Measurements from ENCODE around the gene OR11H1. TPM values are rescaled to one million over a fixed set of nuclear protein-coding genes. Genes with fewer than 3 reads are reported as not detected.
"Not testable (repeated sequence)": the region's sequence is repeated elsewhere in the genome, so short reads cannot be mapped to it uniquely, and the experiment has no call there.

Gene OR11H1
- total RNA-seq (not detected), polyA plus RNA-seq (not detected)
- long read RNA-seq, donor 1, result 0 reads
- long read RNA-seq, donor 2, result 0 reads
- long read RNA-seq, donor 3, result 0 reads

DNA sequence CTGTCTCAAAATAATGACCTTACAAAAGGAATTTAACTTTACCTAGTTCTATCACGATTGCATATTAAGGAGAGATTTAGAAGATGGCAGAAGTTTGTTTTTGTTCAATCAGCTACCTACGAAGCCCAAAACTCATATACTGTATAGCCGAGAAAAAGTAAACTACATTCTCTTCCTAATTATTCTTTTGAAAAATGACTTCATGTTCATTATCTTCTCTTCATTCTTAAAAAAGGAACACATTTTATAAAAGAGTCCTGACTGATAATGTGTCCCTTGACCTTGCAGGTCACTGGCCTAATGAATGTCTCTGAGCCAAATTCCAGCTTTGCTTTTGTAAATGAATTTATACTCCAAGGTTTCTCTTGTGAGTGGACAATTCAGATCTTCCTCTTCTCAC, at the start of gene OR11H1:
Gene OR11H1, plus strand, starts transcription at position 301 of the 400 bp plus-strand sequence. Its CDS starts 0 bp downstream, at position 301.
- H3K27me3 ChIP-seq; ATAC-seq; H3K36me3 ChIP-seq; intact Hi-C loops (cut with DNase I); DNase-seq; H3K4me1 ChIP-seq; H3K9me3 ChIP-seq; H3K27ac ChIP-seq; H3K4me3 ChIP-seq: not testable (repeated sequence)
- WGBS, 2 donors, result no CpG with 5 or more reads among the region's 3 CpGs

GRCh38 chr22:15509967-15510366, 18.0 kb upstream of the OR11H1 start:
- H3K9me3 ChIP-seq; ATAC-seq; intact Hi-C loops (cut with DNase I); H3K4me3 ChIP-seq; DNase-seq; H3K27me3 ChIP-seq; H3K36me3 ChIP-seq; H3K4me1 ChIP-seq; H3K27ac ChIP-seq: not testable (repeated sequence)
- 69% methylated on average over 10 to 18 of the region's 30 CpGs for WGBS, 2 donors

DNA sequence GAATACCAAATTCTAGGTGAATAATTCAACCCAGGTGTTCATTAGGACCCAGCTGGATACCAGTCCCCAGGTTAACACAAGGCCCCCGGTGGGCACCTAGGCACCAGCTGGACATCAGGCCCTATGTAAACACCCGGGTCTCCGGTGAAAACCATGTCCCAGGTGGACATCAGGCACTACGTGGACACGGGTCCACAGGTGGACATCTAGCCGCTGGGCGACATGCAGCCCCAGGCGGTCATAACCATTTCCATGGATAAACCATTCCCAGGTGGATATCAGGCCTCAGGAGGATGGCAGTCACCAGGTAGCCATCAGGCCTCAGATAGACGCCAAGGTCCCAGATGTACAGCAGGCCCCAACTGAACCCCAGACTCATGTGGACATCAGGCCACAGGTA, 12.1 kb upstream of the OR11H1 start:
- H3K27me3 ChIP-seq; H3K4me3 ChIP-seq; H3K36me3 ChIP-seq; DNase-seq; intact Hi-C loops (cut with DNase I); H3K27ac ChIP-seq; H3K9me3 ChIP-seq; ATAC-seq; H3K4me1 ChIP-seq: not testable (repeated sequence)
- WGBS, 2 donors, result 88 to 90% methylated on average over 8 to 9 of the region's 9 CpGs

DNA sequence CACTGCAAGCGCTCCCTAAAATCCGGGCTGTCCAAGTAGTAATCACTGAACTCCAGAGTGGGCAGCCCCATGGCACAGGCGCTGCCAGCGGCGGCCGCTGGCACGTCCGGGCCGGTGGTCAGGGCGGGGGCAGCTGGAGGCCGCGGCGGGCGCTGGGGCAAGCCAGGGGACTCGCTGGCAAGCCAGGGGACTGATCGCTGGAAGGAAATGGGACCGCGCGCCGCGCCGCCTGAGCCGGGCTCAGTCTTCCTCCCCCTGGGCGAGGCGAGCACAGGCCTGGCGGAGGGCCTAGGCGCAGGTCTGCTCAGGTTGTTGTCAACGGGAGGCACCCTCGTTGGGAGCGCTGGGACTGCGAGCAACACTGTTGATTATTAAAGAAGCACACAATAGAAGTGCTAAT, 25.8 kb downstream of the OR11H1 start:
- H3K4me1 ChIP-seq; H3K27ac ChIP-seq; H3K9me3 ChIP-seq; intact Hi-C loops (cut with DNase I); H3K36me3 ChIP-seq; H3K4me3 ChIP-seq; H3K27me3 ChIP-seq: not testable (repeated sequence)
- ATAC-seq (peak in 3 of 8 donors; percentile 20 to 47 (median 44)), DNase-seq (peak in 1 of 2 donors; percentile 6)
- WGBS, 2 donors, result 59 to 66% methylated on average over 16 of the region's 31 CpGs

DNA sequence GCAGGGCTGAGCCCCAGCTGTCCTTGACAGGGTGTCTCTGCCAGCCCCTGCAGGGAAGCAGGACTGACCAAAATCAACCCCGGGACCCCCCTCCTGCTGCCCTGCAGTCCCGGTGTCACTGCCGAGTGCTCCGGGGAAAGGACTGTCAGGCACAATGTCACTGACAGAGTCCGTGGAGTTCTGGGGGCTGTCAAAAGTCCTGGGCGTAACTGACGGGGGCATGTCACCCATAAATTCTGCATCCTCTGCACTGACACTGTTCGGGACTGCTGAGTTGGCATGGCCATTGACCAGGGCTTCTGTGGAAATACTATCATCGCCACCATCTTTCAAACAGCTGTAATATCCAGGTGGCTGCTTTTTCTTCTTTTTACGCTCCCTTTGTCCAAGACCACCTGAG, 35.5 kb downstream of the OR11H1 start:
- H3K9me3 ChIP-seq; H3K27ac ChIP-seq; intact Hi-C loops (cut with DNase I); ATAC-seq; H3K36me3 ChIP-seq; H3K27me3 ChIP-seq; H3K4me3 ChIP-seq; H3K4me1 ChIP-seq; DNase-seq: not testable (repeated sequence)
- WGBS, 2 donors, result 81 to 88% methylated on average over 5 of the region's 10 CpGs

DNA sequence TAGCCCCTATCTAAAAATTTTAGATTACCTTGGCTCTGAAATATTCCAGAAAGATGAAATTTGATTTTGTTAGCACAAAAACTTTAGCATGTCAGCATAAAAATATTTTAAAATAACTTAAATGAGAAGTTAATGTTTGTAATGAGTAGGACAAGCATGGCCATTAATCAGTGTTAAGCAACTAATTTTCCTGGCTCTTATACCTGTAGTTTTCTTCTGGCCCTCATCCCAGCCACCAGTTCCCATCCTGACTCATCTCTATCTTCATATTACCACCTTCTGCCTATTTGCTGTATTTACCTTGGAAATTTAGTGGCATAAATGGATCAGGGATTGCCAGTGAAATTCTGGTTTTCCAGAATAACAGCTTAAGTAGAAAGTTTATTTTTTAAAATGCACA, 37.1 kb downstream of the OR11H1 start:
- intact Hi-C loops (cut with DNase I); H3K27ac ChIP-seq; ATAC-seq; H3K36me3 ChIP-seq; H3K4me1 ChIP-seq; H3K4me3 ChIP-seq; H3K27me3 ChIP-seq; DNase-seq; H3K9me3 ChIP-seq: not testable (repeated sequence)

Other genes with a start within 250 kb of the OR11H1 start
- gene POTEH, start 161.8 kb downstream of the OR11H1 start, total RNA-seq, result not detected
- not detected for gene POTEH, start 161.8 kb downstream of the OR11H1 start, polyA plus RNA-seq